ENCODE data around the gene SSR4. TPM values are rescaled to one million over a fixed set of nuclear protein-coding genes. Genes with fewer than 3 reads are reported as not detected.

SSR4 gene
- total and polyA plus RNA-seq, 2 of the 8 experiments (the other 6 are each of a cell fraction or from before 2014, with no cell fraction given) = 168 to 642 TPM

DNA sequence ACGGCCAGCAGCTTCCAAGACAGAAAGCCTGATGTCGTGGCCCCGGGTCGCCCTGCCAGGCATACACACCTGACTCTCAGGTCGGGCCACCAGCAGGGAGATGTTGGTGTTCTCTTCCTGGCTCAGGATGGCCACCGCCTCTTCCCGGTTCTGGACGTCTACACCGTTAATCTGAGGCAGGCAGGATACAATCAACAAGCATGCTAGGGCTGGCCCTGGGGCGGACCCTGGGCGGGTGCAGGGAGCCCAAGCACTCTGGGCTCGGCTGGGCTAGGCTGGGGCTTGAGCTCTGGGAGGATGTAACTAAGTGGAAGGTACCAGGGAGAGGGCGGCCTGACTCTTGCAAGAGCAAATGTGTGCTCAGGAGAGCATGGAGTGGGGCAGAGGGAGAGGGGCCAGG is 11.0 kb downstream of the SSR4 start:
- Histone ChIP-seq H3K79me1 (ENCODE audit: low read depth, low read length) (peaks cover 3% of the 10 kb centered on the region), H3K9me3 (ENCODE audit: insufficient read depth in 2 of 2, low read depth in 1 of 2, low read length in 1 of 2) (no peaks in the 10 kb centered on the region), H4K20me1 (replicated peaks in 1 of 2; ENCODE audit: control insufficient read depth in 1 of 2, insufficient read depth in 2 of 2, low read length in 2 of 2) (peaks cover 2 to 20% of the 10 kb centered on the region in 2 experiments), H3K4ac (replicated peaks; ENCODE audit: insufficient read length, low read depth, low read length) (no peak overlapping the region), H4K91ac (replicated peaks; ENCODE audit: insufficient read length, low read length) (no peak overlapping the region), H2AFZ (ENCODE audit: low read length) (no peak overlapping the region), H3K27me3 (replicated peaks in 1 of 4; ENCODE audit: control insufficient read depth in 3 of 4, extremely low read depth in 1 of 4, insufficient read depth in 3 of 4, low read length in 3 of 4) (no peaks in the 10 kb centered on the region), H2BK20ac (ENCODE audit: low read length) (no peak overlapping the region), H3K18ac (ENCODE audit: extremely low read depth, low read length) (no peak overlapping the region), H4K5ac (ENCODE audit: insufficient read length, low read depth, low read length) (no peak overlapping the region), H3K4me3 (ENCODE audit: extremely low read depth in 1 of 4, insufficient read depth in 2 of 4, low read depth in 3 of 4, low read length in 4 of 4) (no peak overlapping the region), H2BK5ac (ENCODE audit: low read depth, low read length) (no peak overlapping the region), H2BK12ac (ENCODE audit: low read depth, low read length) (no peak overlapping the region), H2BK120ac (replicated peaks; ENCODE audit: low read depth, low read length) (no peak overlapping the region), H2AK5ac (ENCODE audit: low read depth, low read length) (no peak overlapping the region), H3K79me2 (ENCODE audit: control insufficient read depth in 1 of 2, insufficient read depth in 2 of 2, low read length in 2 of 2) (peaks cover 0 to 30% of the 10 kb centered on the region in 2 experiments; a peak in 3 of 4 replicates), H2BK15ac (ENCODE audit: low read length) (no peak overlapping the region), H3K56ac (replicated peaks; ENCODE audit: insufficient read length, low read depth, low read length) (no peak overlapping the region), H4K8ac (ENCODE audit: extremely low read depth, insufficient read depth, low read length) (no peak overlapping the region), H3K4me1 (replicated peaks in 1 of 4; ENCODE audit: control insufficient read depth in 3 of 4, insufficient read depth in 4 of 4, low read length in 3 of 4) (peaks cover 0 to 3% (median 0%) of the 10 kb centered on the region in 4 experiments; a peak in 1 of 7 replicates), H3K23ac (ENCODE audit: insufficient read length) (no peak overlapping the region), H3K36me3 (ENCODE audit: control insufficient read depth in 2 of 4, insufficient read depth in 4 of 4, low read length in 3 of 4) (peaks cover 0 to 21% (median 0%) of the 10 kb centered on the region in 4 experiments; a peak in 2 of 8 replicates), H3K14ac (ENCODE audit: insufficient read length) (no peak overlapping the region), H3K9ac (replicated peaks in 1 of 4; ENCODE audit: extremely low read depth in 1 of 4, low read depth in 3 of 4, low read length in 3 of 4) (no peak overlapping the region), H3K23me2 (ENCODE audit: low read depth, low read length) (no peaks in the 10 kb centered on the region), H3K4me2 (ENCODE audit: insufficient read depth in 1 of 2, low read depth in 2 of 2, low read length in 2 of 2) (no peak overlapping the region), H3K27ac (ENCODE audit: low read depth, low read length) (no peak overlapping the region)
- ChIA-PET CTCF (ENCODE audit: partially characterized antibody) (interaction anchor here (1.0 kb wide), 1 partner anchor 104 kb away, joined by 3 read pairs; no protein-coding TSS in a partner anchor), POLR2A (ENCODE audit: partially characterized antibody) (interaction anchor here (1.7 to 5.4 kb wide), 3 partner anchors 10 to 14 kb away, joined by 4 to 22 read pairs (median 14); partner anchors contain the start of genes IDH3G and SSR4)
- FAIRE-seq = no peak
- 87% methylated on average over 10 of the region's 13 CpGs; no CpG with 5 or more reads in 1 of the 2 experiments for WGBS, 2 experiments (ENCODE audit: extremely low coverage in 1 of 2, insufficient coverage in 1 of 2, insufficient read length in 1 of 2, insufficient replicate concordance in 2 of 2, low coverage in 1 of 2, low lambda C conversion rate in 2 of 2, missing lambda C conversion rate in 1 of 2)
- DNase-seq (ENCODE audit: low read depth in 1 of 2, low spot score in 2 of 2) = no peak
- TF ChIP-seq EP300 (IDR thresholded peaks at IDR 0.05; ENCODE audit: borderline replicate concordance in 1 of 2, low read depth in 2 of 2, low read length in 2 of 2) (no peak), SAP30 (IDR thresholded peaks at IDR 0.05; ENCODE audit: insufficient read depth, insufficient replicate concordance, low read length) (no peak), POU5F1 (IDR thresholded peaks at IDR 0.05; ENCODE audit: low read depth, low read length) (no peak), ASH2L (IDR thresholded peaks at IDR 0.05; ENCODE audit: low read length) (no peak), CREB1 (IDR thresholded peaks at IDR 0.05) (no peak), TCF12 (IDR thresholded peaks at IDR 0.05; ENCODE audit: low read depth, low read length) (no peak), CHD1 (IDR thresholded peaks at IDR 0.05; ENCODE audit: low read depth, low read length) (no peak), CEBPB (IDR thresholded peaks at IDR 0.05; ENCODE audit: low read depth, low read length) (no peak), SIRT6 (IDR thresholded peaks at IDR 0.05; ENCODE audit: low read length) (no peak), CTBP2 (IDR thresholded peaks at IDR 0.05; ENCODE audit: borderline replicate concordance, insufficient read depth, insufficient read length, low read length) (no peak), MAFK (IDR thresholded peaks at IDR 0.05; ENCODE audit: low read depth, low read length) (no peak), EZH2 (IDR thresholded peaks at IDR 0.05; ENCODE audit: low read depth, low read length, severe bottlenecking) (no peak), GTF2F1 (IDR thresholded peaks at IDR 0.05; ENCODE audit: borderline replicate concordance, low read depth, low read length) (no peak), NANOG (IDR thresholded peaks at IDR 0.05; ENCODE audit: insufficient read depth, low read depth, low read length, poor library complexity, severe bottlenecking) (no peak)

All from H1 (cell line).